SJCRH30 (cell line): ENCODE measurements around the gene FIZ1. TPM values are rescaled to one million over a fixed set of nuclear protein-coding genes. Genes with fewer than 3 reads are reported as not detected.

Source experiments
- DNase-seq, 2 experiments: peaks; one replicate each; pipeline ENCODE4 v3.0.0-alpha.2; 2015 to 2020
- H3K27ac ChIP-seq: fragments of 250-450 bp; sonication (Bioruptor Pico); 2 replicates; pipeline ENCODE4 v1.5.1; 2020; ENCODE audit warnings: mild to moderate bottlenecking, moderate library complexity
- H3K27me3 ChIP-seq: fragments of 250-450 bp; sonication (Bioruptor Pico); 2 replicates; pipeline ENCODE4 v1.5.1; 2020; ENCODE audit warnings: mild to moderate bottlenecking, moderate library complexity
- H3K36me3 ChIP-seq: fragments of 250-450 bp; sonication (Bioruptor Pico); 2 replicates; pipeline ENCODE4 v1.5.1; 2020; ENCODE audit warnings: mild to moderate bottlenecking, moderate library complexity
- H3K4me1 ChIP-seq: fragments of 250-450 bp; sonication (Bioruptor Pico); 2 replicates; pipeline ENCODE4 v1.5.1; 2020; ENCODE audit warnings: mild to moderate bottlenecking, moderate library complexity
- H3K4me3 ChIP-seq: fragments of 250-450 bp; sonication (Bioruptor Pico); 2 replicates; pipeline ENCODE4 v1.5.1; 2020; ENCODE audit warnings: mild to moderate bottlenecking, moderate library complexity
- H3K9me3 ChIP-seq: fragments of 250-450 bp; sonication (Bioruptor Pico); replicated peaks from 2 replicates; pipeline ENCODE4 v1.5.1; 2020; ENCODE audit warnings: mild to moderate bottlenecking, moderate library complexity
- total RNA-seq: library from RNA; depleted of rRNA; stranded (reverse); fragments of >200 nt; shearing (Covaris generic); gene quantifications from 2 replicates; pipeline ENCODE4 v1.2.3, GENCODE V29; 2014

FIZ1 gene
- total RNA-seq, 1 experiment from 2014 or later: 7.9 TPM

GRCh38 chr19:55611300-55611982 lies 12.1 kb upstream of the FIZ1 start:
- H3K4me1 ChIP-seq: no peaks in the 10 kb centered on the region; the same call in 1 of the 2 replicates
- H3K27ac ChIP-seq: no peak overlapping the region
- DNase-seq: no peak
- peaks cover 17% of the 10 kb centered on the region; the same call in 1 of the 2 replicates for H3K36me3 ChIP-seq
- H3K27me3 ChIP-seq: no peaks in the 10 kb centered on the region
- H3K9me3 ChIP-seq: no peaks in the 10 kb centered on the region
- no peak overlapping the region for H3K4me3 ChIP-seq

GRCh38 chr19:55609326-55609725 lies 10.0 kb upstream of the FIZ1 start:
- H3K27me3 ChIP-seq: no peaks in the 10 kb centered on the region
- peaks cover 4% of the 10 kb centered on the region; the same call in 1 of the 2 replicates for H3K4me1 ChIP-seq
- H3K9me3 ChIP-seq: no peaks in the 10 kb centered on the region
- 0 out of 2 replicates have a peak, but pooled peaks cover 5% of the 10 kb centered on the region for H3K36me3 ChIP-seq
- H3K27ac ChIP-seq: no peak overlapping the region
- H3K4me3 ChIP-seq: no peak overlapping the region
- DNase-seq: no peak

GRCh38 chr19:55606817-55607216 lies 7.5 kb upstream of the FIZ1 start:
- peaks cover 4% of the 10 kb centered on the region; the same call in 1 of the 2 replicates for H3K4me1 ChIP-seq
- H3K9me3 ChIP-seq: no peaks in the 10 kb centered on the region
- no peak overlapping the region for H3K4me3 ChIP-seq
- H3K27ac ChIP-seq: no peak overlapping the region
- 0 out of 2 replicates have a peak, but pooled peaks cover 5% of the 10 kb centered on the region for H3K36me3 ChIP-seq
- no peak for DNase-seq
- H3K27me3 ChIP-seq: no peaks in the 10 kb centered on the region

DNA sequence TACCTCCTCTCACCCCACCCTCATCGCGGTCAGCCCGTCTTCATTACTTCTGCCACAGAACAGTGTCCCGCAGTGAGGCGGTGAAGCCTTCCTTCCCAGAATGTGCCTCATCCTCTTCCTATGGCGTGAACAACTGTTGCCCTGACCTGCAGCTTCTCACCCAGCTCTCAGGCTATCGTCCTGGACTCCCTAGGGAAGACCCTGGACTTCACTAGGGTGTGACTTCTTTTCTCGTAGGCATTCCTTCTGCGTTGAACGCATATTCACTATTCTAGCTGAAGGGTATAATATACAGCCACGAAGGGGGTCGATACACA lies 7.1 kb upstream of the FIZ1 start:
- H3K27me3 ChIP-seq: no peaks in the 10 kb centered on the region
- no peak for DNase-seq
- no peak overlapping the region; the same call in 1 of the 2 replicates for H3K27ac ChIP-seq
- peak overlapping the region; percentile 72 for H3K4me3 ChIP-seq
- H3K4me1 ChIP-seq: peaks cover 4% of the 10 kb centered on the region; the same call in 1 of the 2 replicates
- H3K9me3 ChIP-seq: no peaks in the 10 kb centered on the region
- H3K36me3 ChIP-seq: 0 out of 2 replicates have a peak, but pooled peaks cover 5% of the 10 kb centered on the region

GRCh38 chr19:55605637-55606470 lies 6.5 kb upstream of the FIZ1 start, which contains the start of gene ZNF865:
TSS of gene ZNF865 (plus strand) at chr19:55605647. CDS start at chr19:55613619, 7,972 bp downstream.
- H3K27ac ChIP-seq: peak within 1 kb of the TSS; percentile 78
- DNase-seq: peak; percentile 87 to 90

DNA sequence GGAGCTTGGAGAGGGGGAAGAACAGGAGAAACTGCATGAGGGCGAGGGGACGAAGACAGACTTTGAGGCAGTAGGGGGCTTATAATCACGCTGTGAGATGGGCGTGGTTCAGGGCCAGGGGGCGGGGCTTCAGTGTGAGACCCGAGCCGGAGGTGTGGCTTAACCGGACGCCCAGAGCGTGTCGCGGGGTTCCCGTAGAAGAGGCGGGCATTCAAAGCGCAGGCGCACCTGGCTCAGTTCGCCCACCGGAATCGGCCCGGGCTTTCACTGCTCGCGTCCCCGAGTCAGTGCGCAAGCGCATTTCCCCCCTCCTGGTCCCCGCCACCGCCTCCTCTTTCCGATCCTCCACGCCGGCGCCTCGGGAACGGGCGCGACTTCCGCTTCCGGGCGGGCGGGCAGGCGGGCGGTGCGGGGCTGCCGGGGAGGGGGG lies 5.9 kb upstream of the FIZ1 start:
- Histone ChIP-seq H3K36me3 (0 out of 2 replicates have a peak, but pooled peaks cover 5% of the 10 kb centered on the region), H3K27me3 (no peaks in the 10 kb centered on the region), H3K4me3 (peak overlapping the region; percentile 72), H3K9me3 (no peaks in the 10 kb centered on the region), H3K4me1 (peaks cover 4% of the 10 kb centered on the region; the same call in 1 of the 2 replicates), H3K27ac (peak overlapping the region; percentile 78)
- DNase-seq: peak; percentile 99

More at GRCh38 chr19:55605637-55606470, 6.5 kb upstream of the FIZ1 start, which contains the start of gene ZNF865:
- Histone ChIP-seq H3K4me3 (peak within 1 kb of the TSS; percentile 72), H3K27me3 (no peaks in the 10 kb centered on the region), H3K4me1 (peaks cover 4% of the 10 kb centered on the region; the same call in 1 of the 2 replicates), H3K36me3 (0 out of 2 replicates have a peak, but pooled peaks cover 5% of the 10 kb centered on the region), H3K9me3 (no peaks in the 10 kb centered on the region)

DNA sequence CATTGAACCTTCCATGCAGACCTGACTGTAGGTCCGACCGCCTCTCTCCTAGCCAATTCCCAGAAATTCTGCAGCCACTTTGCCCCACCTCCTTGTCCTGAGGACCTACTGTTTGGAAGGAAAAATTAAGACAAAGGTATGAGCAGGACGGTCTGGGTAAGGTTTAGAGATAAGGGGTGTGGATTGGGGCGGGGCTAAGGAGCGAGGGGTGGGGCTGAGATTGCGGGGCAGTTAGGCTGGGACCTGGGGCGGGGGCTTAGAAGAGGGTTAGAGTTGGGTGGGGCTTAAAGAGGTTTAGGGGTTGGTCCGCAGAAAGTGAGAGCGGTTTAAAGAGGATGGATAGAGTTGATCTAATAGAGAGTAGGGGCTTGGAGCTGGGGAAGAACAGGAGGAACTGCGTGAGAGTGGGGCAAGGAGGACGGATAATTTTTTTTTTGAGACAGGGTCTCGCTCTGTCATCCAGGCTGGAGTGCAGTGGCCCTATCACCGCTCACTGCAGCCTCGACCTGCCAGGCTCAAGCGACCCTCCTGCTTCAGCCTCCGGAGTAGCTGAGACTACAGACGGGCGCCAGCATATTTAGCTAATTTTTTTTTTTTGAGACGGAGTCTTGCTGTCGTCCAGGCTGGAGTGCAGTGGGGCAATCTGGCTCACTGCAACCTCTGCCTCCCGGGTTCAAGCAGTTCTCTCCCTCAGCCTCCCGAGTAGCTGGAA lies 4.4 kb upstream of the FIZ1 start:
- Histone ChIP-seq H3K9me3 (no peaks in the 10 kb centered on the region), H3K4me3 (peak overlapping the region; percentile 72; the same call in 1 of the 2 replicates), H3K36me3 (0 out of 2 replicates have a peak, but pooled peaks cover 4% of the 10 kb centered on the region), H3K4me1 (peaks cover 4% of the 10 kb centered on the region; the same call in 1 of the 2 replicates), H3K27me3 (no peaks in the 10 kb centered on the region), H3K27ac (no peak overlapping the region; the same call in 1 of the 2 replicates)
- DNase-seq: no peak

DNA sequence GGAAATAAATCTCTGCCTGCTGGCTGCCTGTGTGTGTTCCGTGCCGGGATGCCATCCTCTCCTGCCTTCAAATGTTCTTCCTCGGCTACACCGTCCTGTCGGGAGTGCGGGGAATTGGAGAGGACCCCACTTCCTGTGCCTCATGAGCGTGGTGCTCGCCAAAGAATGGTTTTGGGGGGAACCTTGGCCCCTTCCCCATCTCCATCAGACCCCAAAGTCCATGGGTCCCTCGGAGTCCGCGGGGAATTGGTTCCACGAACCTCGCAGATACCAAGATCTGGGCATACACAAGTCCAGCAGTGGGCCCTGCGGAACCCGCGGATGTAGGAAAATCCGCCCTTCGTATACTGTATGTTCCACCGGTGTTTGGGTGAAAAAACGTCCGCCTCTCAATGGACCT lies 3.8 kb upstream of the FIZ1 start:
- Histone ChIP-seq H3K4me3 (no peak overlapping the region), H3K4me1 (peaks cover 4% of the 10 kb centered on the region; the same call in 1 of the 2 replicates), H3K9me3 (no peaks in the 10 kb centered on the region), H3K36me3 (0 out of 2 replicates have a peak, but pooled peaks cover 4% of the 10 kb centered on the region), H3K27me3 (no peaks in the 10 kb centered on the region), H3K27ac (no peak overlapping the region)
- no peak for DNase-seq

DNA sequence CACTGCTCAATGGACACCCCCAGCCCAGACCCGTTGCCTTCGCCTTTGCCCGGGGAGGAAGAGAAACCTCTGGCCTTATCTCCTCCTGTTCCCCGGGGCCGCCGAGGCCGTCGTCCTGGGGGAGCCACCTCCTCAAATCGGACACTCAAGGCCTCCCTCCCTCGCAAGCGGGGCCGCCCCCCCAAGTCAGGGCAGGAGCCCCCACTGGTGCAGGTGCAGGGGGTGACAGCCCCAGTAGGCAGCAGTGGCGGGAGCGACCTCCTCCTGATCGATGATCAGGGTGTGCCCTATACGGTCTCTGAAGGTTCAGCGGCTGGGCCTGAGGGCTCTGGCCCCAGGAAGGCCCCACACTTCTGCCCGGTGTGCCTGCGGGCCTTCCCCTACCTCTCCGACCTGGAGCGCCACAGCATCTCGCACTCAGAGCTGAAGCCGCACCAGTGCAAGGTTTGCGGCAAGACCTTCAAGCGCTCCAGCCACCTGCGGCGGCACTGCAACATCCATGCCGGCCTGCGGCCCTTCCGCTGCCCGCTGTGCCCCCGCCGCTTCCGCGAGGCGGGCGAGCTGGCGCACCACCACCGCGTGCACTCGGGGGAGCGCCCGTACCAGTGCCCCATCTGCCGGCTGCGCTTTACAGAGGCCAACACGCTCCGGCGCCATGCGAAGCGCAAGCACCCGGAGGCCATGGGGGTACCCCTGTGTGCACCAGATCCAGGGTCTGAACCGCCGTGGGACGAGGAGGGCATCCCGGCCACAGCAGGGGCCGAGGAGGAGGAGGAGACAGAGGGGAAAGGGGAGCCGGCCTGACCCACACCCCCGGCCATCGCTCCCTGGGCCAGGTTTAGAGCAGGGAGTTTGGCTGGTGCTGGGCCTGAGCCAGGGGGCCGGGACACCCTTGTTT lies 3.0 kb upstream of the FIZ1 start:
- Histone ChIP-seq H3K27ac (no peak overlapping the region), H3K4me3 (no peak overlapping the region), H3K9me3 (no peaks in the 10 kb centered on the region), H3K4me1 (peaks cover 4% of the 10 kb centered on the region; the same call in 1 of the 2 replicates), H3K27me3 (no peaks in the 10 kb centered on the region), H3K36me3 (0 out of 2 replicates have a peak, but pooled peaks cover 4% of the 10 kb centered on the region)
- DNase-seq: no peak

- Histone ChIP-seq H3K9me3 (no peaks in the 10 kb centered on the region), H3K4me1 (peaks cover 4% of the 10 kb centered on the region; the same call in 1 of the 2 replicates), H3K27me3 (no peaks in the 10 kb centered on the region), H3K4me3 (peak overlapping the region; percentile 76; the same call in 1 of the 2 replicates), H3K27ac (no peak overlapping the region), H3K36me3 (peaks cover 5% of the 10 kb centered on the region; the same call in 1 of the 2 replicates)
- no peak for DNase-seq
Measured at GRCh38 chr19:55601084-55601483, 1.8 kb upstream of the FIZ1 start.

GRCh38 chr19:55600662-55601028 lies 1.3 kb upstream of the FIZ1 start:
- peak overlapping the region; percentile 76 for H3K4me3 ChIP-seq
- H3K27ac ChIP-seq: no peak overlapping the region
- H3K9me3 ChIP-seq: no peaks in the 10 kb centered on the region
- peaks cover 4% of the 10 kb centered on the region; the same call in 1 of the 2 replicates for H3K4me1 ChIP-seq
- DNase-seq: no peak
- peaks cover 9% of the 10 kb centered on the region for H3K36me3 ChIP-seq
- H3K27me3 ChIP-seq: no peaks in the 10 kb centered on the region

DNA sequence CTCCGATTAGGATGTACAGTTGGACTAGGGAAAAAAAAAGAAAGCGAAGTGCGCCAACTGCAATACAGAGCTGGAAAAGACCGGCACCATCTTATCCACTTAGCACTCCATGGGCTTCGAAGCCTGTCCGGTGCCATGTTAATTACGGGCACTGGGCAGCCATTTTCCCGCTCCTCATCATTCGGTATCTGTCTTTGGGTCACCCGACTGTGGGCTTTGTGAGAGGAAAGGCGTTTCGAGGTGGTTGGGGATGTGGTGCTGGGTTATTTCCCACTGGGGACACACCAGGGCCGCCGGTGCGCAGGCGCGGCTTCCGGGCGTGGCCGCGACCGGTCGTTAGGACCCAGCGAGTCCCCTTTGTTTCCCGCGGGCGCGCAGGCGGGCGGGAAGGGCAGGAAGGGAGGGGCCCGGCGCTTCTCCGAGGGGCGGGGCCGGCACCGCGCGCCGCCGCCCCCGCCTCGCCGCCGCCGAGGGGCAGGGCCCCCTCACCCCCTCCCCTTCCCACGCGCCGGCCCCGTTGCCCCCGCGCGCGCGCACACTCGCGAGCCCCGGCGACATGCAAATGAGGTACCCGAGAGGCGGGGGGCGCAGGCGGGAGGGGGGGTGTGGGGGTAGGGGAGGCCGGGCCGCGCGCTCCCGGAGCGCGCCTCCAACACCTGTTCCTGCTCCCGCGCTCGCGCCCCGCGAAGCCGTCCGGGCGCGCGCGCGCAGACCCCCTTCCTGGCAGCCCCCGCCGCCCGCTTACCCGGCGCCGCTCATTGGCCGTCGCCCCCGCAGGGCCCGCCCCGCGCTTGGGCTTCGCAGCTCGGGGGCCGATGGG lies 735 bp upstream of the FIZ1 start, which contains the start of gene ZNF524:
Gene ZNF524, plus strand, starts transcription at position 447 of the 820 bp plus-strand sequence. CDS start 1,825 bp downstream, outside the sequence.
- Histone ChIP-seq H3K4me3 (peak within 1 kb of the TSS; percentile 76), H3K4me1 (peaks cover 4% of the 10 kb centered on the region; the same call in 1 of the 2 replicates), H3K9me3 (no peaks in the 10 kb centered on the region), H3K27ac (peak within 1 kb of the TSS; percentile 98), H3K27me3 (no peaks in the 10 kb centered on the region), H3K36me3 (peaks cover 15% of the 10 kb centered on the region)
- peak; percentile 89 to 94 for DNase-seq
